Prostate gland (tissue), 2 donors: ENCODE data around the gene ZNF223.

Experiments used
- CTCF ChIP-seq, 4 experiments: fragments of 200-600 bp in 2 of 4; fragments of 450-650 bp in 2 of 4; sonication (generic) in 2 of 4; IDR thresholded peaks; 1 replicate in 3 of 4; 2 replicates in 1 of 4; pipeline ENCODE4 v1.5.1; 2016 to 2019; ENCODE audit warnings: antibody characterized with exemption in 4 of 4, mild to moderate bottlenecking in 2 of 4, moderate library complexity in 2 of 4
- POLR2A ChIP-seq: fragments of 450-650 bp; IDR thresholded peaks from one replicate; pipeline ENCODE4 v1.6.1; 2016; ENCODE audit warnings: antibody characterized with exemption, mild to moderate bottlenecking
- POLR2AphosphoS5 ChIP-seq: sonication (generic); formaldehyde crosslinking; IDR thresholded peaks from one replicate; pipeline ENCODE4 v1.6.1; 2017; ENCODE audit warnings: antibody characterized with exemption

GRCh38 chr19:44003461-44004009, 48.3 kb upstream of the ZNF223 start:
- TF ChIP-seq CTCF (IDR thresholded peaks at IDR 0.05) (no peak), POLR2A (no peak), POLR2AphosphoS5 (no peak)
